Tibial nerve (tissue), 4 donors: ENCODE measurements around the gene CCDC3.

Experiments
- CTCF ChIP-seq, 5 experiments: fragments of 200-600 bp in 3 of 5; fragments of 450-650 bp in 2 of 5; sonication (generic) in 3 of 5; IDR thresholded peaks; one replicate each; pipeline ENCODE4 v1.5.1; 2016 to 2019; ENCODE audit warnings: antibody characterized with exemption in 5 of 5, mild to moderate bottlenecking in 3 of 5, moderate library complexity in 2 of 5
- EP300 ChIP-seq, 2 donors: sonication (generic); formaldehyde crosslinking; IDR thresholded peaks; one replicate each; pipeline ENCODE4 v1.6.1; 2017; ENCODE audit warnings: antibody characterized with exemption in 2 of 2, mild to moderate bottlenecking in 1 of 2
- POLR2A ChIP-seq, 2 donors: fragments of 450-650 bp; IDR thresholded peaks; one replicate each; pipeline ENCODE4 v1.6.1; 2017; ENCODE audit warnings: antibody characterized with exemption in 2 of 2, mild to moderate bottlenecking in 2 of 2, moderate library complexity in 2 of 2

- no peak for TF ChIP-seq CTCF (IDR thresholded peaks at IDR 0.05)
- no peak for TF ChIP-seq POLR2A (IDR thresholded peaks at IDR 0.05)
- TF ChIP-seq EP300 (IDR thresholded peaks at IDR 0.05) = no peak
These were observed 154.0 kb downstream of the CCDC3 start for GRCh38 chr10:12847361-12847975.
